MG63 (cell line): ENCODE data around the gene ATAD3B. TPM values are rescaled to one million over a fixed set of nuclear protein-coding genes. Genes with fewer than 3 reads are reported as not detected.
"Not testable (repeated sequence)": the region's sequence is repeated elsewhere in the genome, so short reads cannot be mapped to it uniquely, and the experiment has no call there.

ENCODE experiments used
- DNase-seq: peaks from one replicate; pipeline ENCODE4 v3.0.0-alpha.2; 2020
- H3K27me3 ChIP-seq: fragments of 250-450 bp; sonication (Bioruptor Pico); 2 replicates; pipeline ENCODE4 v1.5.1; 2020; ENCODE audit warnings: mild to moderate bottlenecking, moderate library complexity
- H3K36me3 ChIP-seq: fragments of 250-450 bp; sonication (Bioruptor Pico); 2 replicates; pipeline ENCODE4 v1.5.1; 2020; ENCODE audit warnings: mild to moderate bottlenecking, moderate library complexity
- H3K4me3 ChIP-seq: fragments of 250-450 bp; sonication (Bioruptor Pico); 2 replicates; pipeline ENCODE4 v1.5.1; 2020; ENCODE audit warnings: mild to moderate bottlenecking, moderate library complexity
- H3K9me3 ChIP-seq: fragments of 250-450 bp; sonication (Bioruptor Pico); 2 replicates; pipeline ENCODE4 v1.5.1; 2020; ENCODE audit warnings: mild to moderate bottlenecking, moderate library complexity
- total RNA-seq: library from RNA; depleted of rRNA; stranded (reverse); fragments of >200 nt; shearing (Covaris generic); gene quantifications from 2 replicates; pipeline ENCODE4 v1.2.3, GENCODE V29; 2014; ENCODE audit warnings: low replicate concordance

Gene ATAD3B
- total RNA-seq, 1 experiment from 2014 or later, result 36.6 TPM

DNA sequence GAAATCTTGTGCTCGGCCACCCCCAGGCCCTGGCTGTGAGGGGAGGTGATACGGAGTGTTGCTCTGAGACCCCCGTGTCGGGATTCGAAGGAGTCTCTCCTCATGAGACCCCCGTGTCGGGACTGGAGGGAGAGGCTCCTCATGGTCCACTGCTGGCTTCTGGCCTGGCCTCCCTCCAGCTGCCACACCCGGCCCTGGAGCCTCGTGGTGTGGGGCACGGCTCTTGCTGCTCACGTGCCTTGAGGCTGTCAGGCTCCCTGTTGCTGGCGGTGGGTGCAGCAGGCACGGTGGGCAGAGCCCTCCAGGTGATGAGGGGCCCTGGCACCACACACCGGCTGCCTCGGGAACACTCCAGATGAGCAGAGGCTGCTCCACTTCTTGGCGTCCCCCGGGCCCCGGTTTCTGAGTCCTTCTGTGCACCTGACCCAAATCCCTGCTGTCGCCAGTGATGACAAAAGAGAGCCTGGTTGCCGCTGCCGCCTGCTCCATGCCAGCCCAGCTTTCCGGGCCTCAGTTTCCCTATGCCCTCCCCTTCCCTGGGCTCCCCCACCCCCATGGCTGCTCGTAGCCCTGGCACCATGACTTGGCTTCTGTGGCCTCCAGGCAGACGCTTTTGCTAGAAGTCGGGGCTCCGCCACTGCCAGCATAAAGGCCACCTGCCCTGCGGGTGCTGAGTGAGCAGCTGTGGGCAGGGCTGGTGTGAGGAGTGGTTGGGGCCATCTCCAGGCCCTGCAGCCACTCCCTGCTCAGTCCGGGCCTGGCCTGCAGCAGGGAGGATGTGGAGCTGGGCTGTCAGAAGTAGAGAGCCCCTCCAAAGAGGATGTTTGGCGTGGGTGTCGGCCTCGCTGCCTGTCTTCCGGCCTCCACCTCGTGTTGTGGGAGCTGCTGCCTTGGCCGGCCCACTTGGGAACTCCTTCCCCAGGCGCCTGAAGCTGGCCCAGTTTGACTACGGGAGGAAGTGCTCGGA is 57.0 kb downstream of the ATAD3B start:
- Histone ChIP-seq H3K9me3 (peaks cover 4% of the 10 kb centered on the region; the same call in 1 of the 2 replicates), H3K4me3 (no peak overlapping the region), H3K27me3 (no peaks in the 10 kb centered on the region), H3K36me3 (peaks cover 52% of the 10 kb centered on the region)
- no peak for DNase-seq

DNA sequence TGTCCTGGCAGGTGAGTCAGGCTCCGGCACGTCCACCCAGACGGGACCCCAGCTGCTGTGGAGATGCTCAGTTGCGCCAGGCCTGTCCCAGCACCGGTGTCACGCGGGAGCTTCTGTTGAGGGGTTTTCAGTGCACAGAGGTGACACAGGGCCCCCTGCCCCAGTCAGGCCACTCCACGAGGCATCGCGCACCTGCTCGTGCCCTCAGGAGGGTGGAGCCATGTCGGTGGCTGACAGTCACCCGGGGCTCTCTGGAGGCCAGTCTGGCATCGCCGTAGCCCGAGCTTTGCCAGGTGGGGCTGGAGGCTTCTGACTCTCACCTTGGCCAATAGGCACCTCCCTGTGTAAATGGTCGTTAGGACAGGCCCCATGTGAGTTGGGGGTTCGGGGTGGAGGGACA is 57.8 kb downstream of the ATAD3B start:
- DNase-seq, result no peak
- no peak overlapping the region for H3K4me3 ChIP-seq
- H3K9me3 ChIP-seq, result peaks cover 4% of the 10 kb centered on the region; the same call in 1 of the 2 replicates
- H3K27me3 ChIP-seq, result no peaks in the 10 kb centered on the region
- H3K36me3 ChIP-seq, result peaks cover 50% of the 10 kb centered on the region

DNA sequence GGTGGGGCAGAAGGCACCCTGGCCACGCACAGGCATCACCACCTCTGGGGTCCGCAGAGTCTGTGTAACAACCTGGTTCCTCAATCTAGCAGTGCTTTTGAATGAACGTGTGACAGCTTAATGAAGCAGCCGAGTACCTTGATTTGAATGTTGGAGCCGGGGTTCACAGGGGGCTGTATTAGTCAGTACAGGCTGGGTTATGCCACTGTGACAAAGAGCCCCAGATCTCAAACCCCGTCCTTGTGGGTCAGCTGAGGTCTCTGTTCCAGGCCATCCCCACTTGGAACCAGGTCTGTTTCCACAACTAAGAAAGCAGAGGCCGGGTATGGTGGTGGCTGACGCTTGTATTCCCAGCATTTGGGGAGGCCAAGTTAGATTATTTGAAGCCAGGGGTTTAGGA is 58.4 kb downstream of the ATAD3B start:
- no peak overlapping the region for H3K4me3 ChIP-seq
- no peaks in the 10 kb centered on the region for H3K27me3 ChIP-seq
- H3K9me3 ChIP-seq, result peaks cover 4% of the 10 kb centered on the region; the same call in 1 of the 2 replicates
- no peak for DNase-seq
- peaks cover 50% of the 10 kb centered on the region for H3K36me3 ChIP-seq

DNA sequence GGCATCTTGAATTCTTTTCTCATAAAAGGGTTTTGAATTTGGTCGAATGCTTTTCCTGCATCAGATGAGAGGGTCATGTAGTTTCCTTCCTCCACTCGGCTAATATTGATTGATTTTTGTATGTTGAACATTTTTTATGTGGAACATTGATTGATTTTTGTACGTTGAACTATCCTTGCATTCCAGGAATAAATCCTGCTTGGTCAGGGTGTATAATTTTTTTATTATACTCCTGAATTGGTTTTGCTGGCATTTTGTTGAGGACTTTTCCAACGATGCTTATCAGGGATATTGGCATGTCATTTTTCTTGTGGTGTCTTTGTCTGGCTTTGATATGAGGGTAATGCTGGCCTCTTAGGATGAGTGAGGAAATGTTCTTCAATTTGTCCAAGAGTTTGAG is 60.4 kb downstream of the ATAD3B start:
- Histone ChIP-seq H3K9me3 (peaks cover 4% of the 10 kb centered on the region; the same call in 1 of the 2 replicates), H3K27me3 (no peaks in the 10 kb centered on the region), H3K36me3 (peaks cover 43% of the 10 kb centered on the region), H3K4me3 (no peak overlapping the region)
- DNase-seq, result no peak

DNA sequence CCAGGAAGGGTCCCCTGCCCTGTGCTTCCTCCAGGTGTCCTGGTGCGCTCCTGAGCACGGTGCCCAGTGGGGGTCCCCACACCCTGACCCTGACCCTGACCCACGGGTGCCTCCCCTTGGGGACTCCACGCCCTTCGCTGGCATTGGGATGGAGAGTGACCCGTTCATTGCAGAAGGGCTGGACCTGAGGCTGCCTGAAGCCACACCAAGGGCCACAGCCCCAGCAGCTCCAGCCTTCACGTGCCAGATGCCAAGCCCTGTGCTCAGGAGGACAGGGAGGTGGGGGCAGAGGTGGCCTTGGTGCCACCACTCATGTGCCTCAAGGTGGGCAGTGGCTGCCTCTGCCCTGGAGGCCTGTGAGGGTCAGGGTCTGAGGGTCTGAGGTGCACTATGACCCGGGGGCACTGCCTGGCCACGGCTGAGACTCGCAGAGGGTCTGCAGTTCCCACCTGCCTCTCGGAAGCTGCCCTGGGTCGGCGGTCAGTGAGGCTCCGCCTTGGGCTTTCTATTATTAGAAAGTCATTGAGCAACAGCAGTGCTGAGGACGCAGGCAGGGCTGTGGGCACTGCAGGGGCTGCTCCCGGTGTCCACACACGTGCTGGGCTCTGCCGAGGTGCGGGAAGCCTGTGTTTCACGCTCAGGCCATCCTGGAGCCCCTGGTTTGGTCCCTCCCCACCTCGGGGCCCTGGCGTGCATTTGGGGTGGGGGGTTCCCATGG is 61.8 kb downstream of the ATAD3B start:
- not testable (repeated sequence) for H3K4me3 ChIP-seq, H3K27me3 ChIP-seq, DNase-seq, H3K9me3 ChIP-seq
- H3K36me3 ChIP-seq, result peaks cover 40% of the 10 kb centered on the region

DNA sequence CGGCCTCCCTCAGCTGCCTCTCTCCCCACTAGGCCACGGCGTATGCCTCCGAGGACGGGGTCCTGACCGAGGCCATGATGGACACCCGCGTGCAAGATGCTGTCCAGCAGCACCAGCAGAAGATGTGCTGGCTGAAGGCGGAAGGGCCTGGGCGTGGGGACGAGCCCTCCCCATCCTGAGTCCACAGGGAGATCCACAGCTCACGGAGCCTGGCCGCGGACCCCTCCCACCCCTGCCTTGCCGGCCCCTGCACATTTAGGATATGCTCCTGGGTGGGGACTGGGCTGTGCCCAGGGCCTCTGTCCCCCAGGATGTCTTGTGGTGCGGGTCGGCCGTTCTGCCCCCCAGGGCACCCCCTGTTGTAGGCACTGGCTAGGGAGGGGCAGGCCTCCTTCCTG is 62.3 kb downstream of the ATAD3B start:
- H3K27me3 ChIP-seq, H3K4me3 ChIP-seq, DNase-seq, H3K9me3 ChIP-seq: not testable (repeated sequence)
- peaks cover 34% of the 10 kb centered on the region for H3K36me3 ChIP-seq

DNA sequence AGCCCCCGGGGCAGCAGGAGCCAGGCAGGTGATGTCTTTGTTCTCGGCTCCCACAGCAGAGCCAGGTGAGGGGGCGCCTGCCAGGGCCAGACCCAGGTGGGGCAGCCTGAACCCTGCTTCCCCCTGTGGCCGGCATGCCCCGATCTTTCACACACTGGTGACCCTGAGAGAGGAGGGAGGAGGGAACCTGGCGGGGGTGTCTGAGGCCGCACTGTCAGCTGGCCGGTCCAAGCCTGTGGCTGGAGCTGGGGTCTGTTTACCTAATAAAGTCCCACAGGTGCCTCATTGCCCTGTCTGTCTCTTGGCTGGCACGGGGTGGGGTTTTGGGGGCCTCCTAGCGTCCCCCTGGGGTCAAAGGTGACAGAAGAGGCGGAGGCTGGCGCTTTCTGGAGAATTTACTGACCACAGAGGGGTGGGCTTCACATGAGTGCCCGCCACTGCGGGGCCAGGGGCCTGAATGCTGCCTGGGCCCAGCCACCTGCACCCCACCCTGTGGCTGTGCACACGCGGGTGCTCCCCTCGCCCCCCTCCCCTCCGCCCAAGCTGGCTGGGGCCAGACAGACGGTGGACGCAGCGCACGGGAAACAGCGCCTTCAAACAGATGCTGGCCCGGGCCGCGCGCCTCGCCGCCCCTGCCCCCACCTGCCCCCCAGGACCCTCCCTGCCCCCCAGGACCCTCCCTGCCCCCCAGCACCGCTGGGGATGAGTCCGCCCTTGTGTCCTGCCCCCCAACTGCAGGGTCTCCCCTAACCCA is 63.0 kb downstream of the ATAD3B start:
- no peak for DNase-seq
- peaks cover 30% of the 10 kb centered on the region for H3K36me3 ChIP-seq
- H3K9me3 ChIP-seq, result peaks cover 4% of the 10 kb centered on the region; the same call in 1 of the 2 replicates
- H3K4me3 ChIP-seq, result no peak overlapping the region
- H3K27me3 ChIP-seq, result no peaks in the 10 kb centered on the region

DNA sequence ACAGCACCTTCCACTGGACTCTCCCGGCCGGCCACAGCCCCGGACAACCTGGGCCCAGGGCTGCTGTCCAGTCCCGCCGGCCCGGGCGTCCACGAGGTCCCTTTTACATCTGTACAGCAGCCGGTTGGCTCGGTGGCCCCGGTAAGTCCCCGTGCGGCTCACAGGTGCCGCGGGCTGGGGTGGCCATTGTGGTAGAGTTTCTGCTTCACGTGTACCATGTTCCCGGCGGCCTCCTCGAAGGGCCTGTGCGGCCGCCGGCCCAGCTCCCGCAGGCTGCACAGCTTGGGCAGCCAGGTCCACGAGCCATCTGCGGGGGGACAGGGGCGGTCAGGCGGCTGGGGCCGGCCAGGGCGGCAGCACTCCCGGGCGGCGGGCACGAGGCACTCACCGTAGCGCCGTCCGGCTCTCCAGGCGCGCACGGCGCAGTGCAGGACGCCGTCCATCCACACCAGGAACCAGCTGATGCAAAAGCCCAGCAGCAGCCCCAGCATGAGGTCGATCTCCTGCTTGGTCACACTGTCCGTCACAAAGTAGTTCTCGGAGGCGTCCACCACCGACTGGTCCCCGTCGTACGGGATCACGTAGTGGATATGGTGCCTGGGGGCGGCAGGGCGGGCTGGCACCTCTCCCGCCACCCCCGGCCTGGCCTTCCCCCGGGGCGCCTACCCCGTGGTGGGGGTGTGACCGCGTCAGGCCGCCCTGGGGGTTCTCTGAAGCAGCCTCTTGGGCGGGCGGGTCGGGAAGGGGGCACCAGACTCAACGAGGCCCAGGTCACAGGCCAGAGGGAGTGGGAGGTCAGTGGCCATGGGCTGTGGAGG is 63.8 kb downstream of the ATAD3B start:
- Histone ChIP-seq H3K36me3 (peaks cover 21% of the 10 kb centered on the region), H3K27me3 (no peaks in the 10 kb centered on the region), H3K4me3 (no peak overlapping the region), H3K9me3 (peaks cover 4% of the 10 kb centered on the region; the same call in 1 of the 2 replicates)
- no peak for DNase-seq

DNA sequence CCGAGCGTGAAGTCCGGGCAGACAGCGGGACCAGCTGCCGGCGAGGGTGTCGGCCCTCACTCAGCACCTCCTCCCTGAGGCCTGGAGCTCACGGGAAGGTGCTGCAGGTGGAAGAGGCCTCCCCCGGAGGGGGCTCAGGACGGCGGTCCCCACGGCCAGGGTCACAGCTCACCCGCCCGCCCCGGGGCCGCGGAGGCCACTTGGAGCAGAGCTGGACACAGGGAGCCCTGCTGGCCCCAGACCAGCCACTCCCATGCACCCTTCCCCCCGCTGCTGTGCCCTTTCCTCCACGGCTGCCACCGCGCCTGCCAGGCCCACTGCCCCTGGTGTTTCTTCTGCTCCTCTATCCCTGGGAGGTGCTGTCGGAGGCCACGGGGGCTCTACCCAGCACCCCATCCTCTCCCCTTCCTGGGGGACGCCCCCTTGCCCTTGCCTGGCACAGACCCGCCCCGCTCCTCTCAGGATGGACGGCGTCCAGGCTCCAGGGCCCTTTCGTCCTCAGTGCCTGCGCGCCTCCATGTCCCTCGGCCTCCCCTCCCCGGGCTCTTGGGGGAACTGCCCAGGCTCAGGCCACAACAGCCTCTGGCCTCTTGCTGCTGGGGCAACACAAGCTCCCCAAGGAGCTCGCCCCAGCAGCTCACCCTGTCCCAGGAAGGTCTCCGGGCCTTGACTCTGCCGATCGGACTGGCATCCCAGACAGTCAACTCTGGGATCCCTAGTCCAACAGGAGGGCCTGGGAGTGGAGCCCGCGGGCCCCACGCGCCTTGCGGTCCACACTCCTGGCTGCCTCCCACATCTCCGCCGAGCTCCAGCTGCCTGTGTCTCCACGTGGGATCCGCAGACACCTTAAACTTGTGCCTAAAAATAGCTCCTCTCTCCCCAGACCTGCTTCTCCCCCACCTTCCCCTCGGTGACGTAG is 64.7 kb downstream of the ATAD3B start:
- Histone ChIP-seq H3K36me3 (peaks cover 20% of the 10 kb centered on the region), H3K27me3 (no peaks in the 10 kb centered on the region), H3K4me3 (no peak overlapping the region), H3K9me3 (peaks cover 4% of the 10 kb centered on the region; the same call in 1 of the 2 replicates)
- DNase-seq, result no peak

DNA sequence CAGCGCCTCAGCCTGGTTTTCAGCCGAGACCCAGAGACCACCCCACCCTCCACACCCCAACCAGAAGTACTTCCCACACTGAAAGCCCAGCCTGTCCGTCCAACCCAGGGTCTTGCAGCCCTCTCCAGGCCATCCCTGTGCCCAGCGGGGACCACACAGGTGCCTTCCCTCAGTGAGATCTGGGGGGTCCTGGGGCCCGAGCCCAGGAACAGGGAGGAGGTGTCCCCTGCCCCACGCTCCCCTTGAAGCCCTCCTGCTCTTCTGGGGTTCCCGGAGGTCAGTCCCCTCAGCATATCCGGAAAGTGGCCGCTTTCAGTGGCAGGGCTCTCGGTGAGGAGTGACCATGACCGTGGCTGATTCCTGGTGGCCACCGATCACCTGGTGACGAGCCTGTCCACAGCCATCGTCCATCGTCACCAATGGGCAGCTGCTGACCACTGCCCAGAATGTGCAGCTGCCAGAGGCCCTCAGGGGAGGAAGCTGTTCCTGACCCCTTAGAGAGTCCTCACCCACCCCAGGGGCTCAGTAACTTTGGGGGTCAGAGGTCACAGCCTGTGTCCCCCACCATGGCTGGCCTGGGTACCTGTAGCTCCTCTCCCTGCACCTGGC is 65.5 kb downstream of the ATAD3B start:
- H3K36me3 ChIP-seq, result peaks cover 19% of the 10 kb centered on the region
- no peaks in the 10 kb centered on the region for H3K9me3 ChIP-seq
- DNase-seq, result no peak
- H3K27me3 ChIP-seq, result no peaks in the 10 kb centered on the region
- no peak overlapping the region for H3K4me3 ChIP-seq

DNA sequence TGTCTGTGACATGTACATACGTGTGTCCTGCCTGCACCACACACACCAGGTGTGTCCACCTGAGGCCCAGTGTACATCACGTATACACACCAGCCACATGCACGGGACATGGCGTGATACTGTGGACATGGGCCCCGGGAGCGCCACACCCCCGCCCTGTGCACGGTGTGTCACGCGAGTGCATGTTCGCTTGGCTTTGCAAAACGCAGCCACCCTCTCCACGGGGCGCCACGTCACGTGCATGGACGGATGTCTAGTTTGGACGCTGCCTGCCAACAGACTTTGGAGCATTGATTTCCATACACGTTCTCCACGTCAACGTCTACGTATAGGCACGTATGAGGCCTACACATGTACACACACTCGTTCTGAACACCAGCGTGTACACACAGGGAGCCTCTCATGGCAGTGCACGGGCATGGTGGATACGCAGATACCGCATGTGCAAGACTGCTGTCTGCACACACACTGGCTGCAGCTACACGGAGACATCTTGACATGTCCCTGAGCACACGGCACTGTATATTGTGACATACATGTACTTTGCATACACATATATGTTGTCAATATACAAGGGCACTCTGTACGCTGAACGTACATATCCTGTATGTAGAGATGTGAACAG is 66.2 kb downstream of the ATAD3B start:
- H3K9me3 ChIP-seq, result no peaks in the 10 kb centered on the region
- peaks cover 18% of the 10 kb centered on the region for H3K36me3 ChIP-seq
- DNase-seq, result no peak
- H3K27me3 ChIP-seq, result no peaks in the 10 kb centered on the region
- no peak overlapping the region for H3K4me3 ChIP-seq

DNA sequence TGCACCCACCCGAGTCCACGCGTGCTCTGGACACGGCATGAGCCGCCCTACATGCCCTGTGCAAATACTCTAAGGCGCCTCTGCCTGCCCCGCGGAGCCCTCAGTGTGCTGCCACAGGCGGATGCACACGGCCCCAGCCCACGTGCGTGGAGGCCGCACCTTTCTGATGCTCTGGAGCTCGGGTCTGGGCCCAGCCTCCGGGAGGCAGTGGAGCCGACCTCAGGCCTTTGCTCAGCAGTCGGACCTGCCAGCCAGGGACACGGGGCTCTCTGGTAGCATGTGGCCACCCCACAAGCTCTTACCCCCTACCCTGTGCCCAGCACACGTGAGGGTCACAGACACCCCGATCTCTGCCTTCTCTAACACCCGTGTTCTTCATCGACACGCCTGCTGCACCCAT is 66.8 kb downstream of the ATAD3B start:
- Histone ChIP-seq H3K36me3 (peaks cover 22% of the 10 kb centered on the region), H3K27me3 (no peaks in the 10 kb centered on the region), H3K4me3 (no peak overlapping the region), H3K9me3 (no peaks in the 10 kb centered on the region)
- no peak for DNase-seq

DNA sequence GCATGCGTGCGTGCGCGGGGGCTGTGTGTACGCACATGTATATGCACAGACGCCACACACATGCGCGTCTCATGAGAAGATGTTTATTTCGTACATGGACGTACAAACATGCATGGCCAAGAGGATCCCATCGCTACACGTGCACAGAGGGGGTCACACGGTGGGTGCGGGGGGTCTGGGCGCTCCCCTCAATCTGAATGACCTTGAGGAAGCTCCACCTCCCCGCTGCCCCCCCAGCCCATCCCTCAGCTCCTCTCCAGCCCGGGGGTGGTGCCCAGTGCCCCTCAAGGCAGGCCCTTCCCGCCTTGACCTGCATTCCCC is 67.4 kb downstream of the ATAD3B start:
- Histone ChIP-seq H3K9me3 (no peaks in the 10 kb centered on the region), H3K4me3 (no peak overlapping the region), H3K36me3 (peaks cover 25% of the 10 kb centered on the region), H3K27me3 (no peaks in the 10 kb centered on the region)
- no peak for DNase-seq

DNA sequence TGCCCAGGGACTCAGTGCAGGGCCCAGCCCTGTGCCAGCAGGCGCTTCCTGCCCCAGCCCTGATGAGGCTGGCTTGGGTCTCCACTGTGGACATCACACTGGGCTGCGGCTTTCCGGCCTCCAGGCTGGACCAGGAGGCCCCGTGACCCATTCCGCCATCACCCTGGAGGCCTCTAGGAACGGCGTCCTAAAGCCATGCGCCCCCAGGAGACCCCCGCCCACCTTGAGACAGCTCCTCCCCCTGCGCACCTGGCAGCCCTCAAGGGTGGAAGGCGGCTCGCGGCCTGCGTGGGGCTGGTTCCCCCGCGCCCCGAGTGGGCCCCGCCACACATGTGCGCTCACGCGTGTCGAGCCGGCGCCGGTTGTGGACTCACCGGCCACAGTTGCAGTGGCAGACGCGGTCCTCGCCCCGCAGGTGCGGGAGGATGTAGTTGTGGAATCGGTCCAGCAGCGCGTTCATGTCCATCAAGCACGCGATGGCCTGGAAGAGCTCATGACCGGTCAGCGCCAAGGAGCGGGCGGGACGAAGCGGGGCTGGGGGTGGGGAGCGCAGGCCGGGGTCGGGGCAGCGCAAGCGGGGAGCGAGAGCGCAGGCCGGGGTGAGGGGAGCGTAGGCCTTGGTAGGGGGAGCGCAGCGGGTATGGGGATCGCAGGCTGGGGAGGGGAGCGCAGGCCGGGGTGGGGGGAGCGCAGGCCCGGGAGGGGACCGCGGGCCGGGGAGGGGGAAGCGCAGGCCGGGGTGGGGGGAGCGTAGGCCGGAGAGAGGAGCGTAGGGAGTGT is 67.9 kb downstream of the ATAD3B start:
- Histone ChIP-seq H3K36me3 (peaks cover 31% of the 10 kb centered on the region), H3K4me3 (no peak overlapping the region), H3K9me3 (no peaks in the 10 kb centered on the region), H3K27me3 (no peaks in the 10 kb centered on the region)
- no peak for DNase-seq
